GM23338 (cell line): ENCODE data around the gene SYPL2. TPM values are rescaled to one million over a fixed set of nuclear protein-coding genes. Genes with fewer than 3 reads are reported as not detected.

Source experiments
- CREB1 ChIP-seq: fragments of 250-450 bp; sonication (Bioruptor Pico); IDR thresholded peaks from 2 replicates; pipeline ENCODE4 v1.5.0; 2020; ENCODE audit warnings: low read depth, mild to moderate bottlenecking, moderate library complexity
- CTCF ChIP-seq, 2 experiments: fragments of 200-600 bp in 1 of 2; sonication (generic) in 1 of 2; conservative IDR thresholded peaks; 2 replicates each; pipeline versions ENCODE4 v1.5.1 to v1.6.1; 2016 to 2017; ENCODE audit warnings: antibody characterized with exemption in 2 of 2, low read depth in 2 of 2, mild to moderate bottlenecking in 2 of 2, moderate library complexity in 1 of 2
- EZH2 ChIP-seq: fragments of 200-600 bp; sonication (generic); IDR thresholded peaks from one replicate; pipeline ENCODE4 v1.8.0; 2017; ENCODE audit warnings: antibody characterized with exemption, mild to moderate bottlenecking, low read depth; ENCODE audit not compliant: unreplicated experiment
- EZH2phosphoT487 ChIP-seq: fragments of 200-600 bp; sonication (generic); IDR thresholded peaks from one replicate; pipeline ENCODE4 v1.8.1; 2018; ENCODE audit warnings: antibody characterized with exemption; ENCODE audit not compliant: unreplicated experiment
- JUNB ChIP-seq: IDR thresholded peaks from one replicate; pipeline ENCODE4 v1.6.1; 2016; ENCODE audit warnings: antibody characterized with exemption; ENCODE audit not compliant: unreplicated experiment
- POLR2AphosphoS5 ChIP-seq: IDR thresholded peaks from 2 replicates; pipeline ENCODE4 v1.6.1; 2016; ENCODE audit warnings: antibody characterized with exemption, low read depth
- REST ChIP-seq: IDR thresholded peaks from one replicate; pipeline ENCODE4 v1.6.1; 2018; ENCODE audit warnings: antibody characterized with exemption; ENCODE audit not compliant: unreplicated experiment
- ZNF331 ChIP-seq: fragments of 250-450 bp; sonication (Bioruptor Pico); IDR thresholded peaks from 2 replicates; pipeline ENCODE4 v1.5.0; 2020; ENCODE audit warnings: low read depth, mild to moderate bottlenecking, moderate library complexity
- polyA plus RNA-seq: library from polyadenylated mRNA; unstranded; fragments of >200 nt; fragmentation: Nextera tagmentation; extraction: Ambion mirVana; gene quantifications from 2 replicates; pipeline ENCODE4 v1.2.1, GENCODE V29; 2016
- total RNA-seq: library from RNA; depleted of rRNA; stranded (reverse); fragments of >200 nt; shearing (Covaris generic); gene quantifications from 2 replicates; pipeline ENCODE4 v1.2.3, GENCODE V29; 2014
- TF ChIP-seq, protein P1 (sequence below): fragments of 250-450 bp; sonication (Bioruptor Pico); IDR thresholded peaks from 2 replicates; pipeline ENCODE4 v1.5.0; 2020; ENCODE audit warnings: mild to moderate bottlenecking, moderate library complexity

SYPL2 gene
- total and polyA plus RNA-seq, 2 experiments from 2014 or later, result 0.40 to 0.49 TPM

DNA sequence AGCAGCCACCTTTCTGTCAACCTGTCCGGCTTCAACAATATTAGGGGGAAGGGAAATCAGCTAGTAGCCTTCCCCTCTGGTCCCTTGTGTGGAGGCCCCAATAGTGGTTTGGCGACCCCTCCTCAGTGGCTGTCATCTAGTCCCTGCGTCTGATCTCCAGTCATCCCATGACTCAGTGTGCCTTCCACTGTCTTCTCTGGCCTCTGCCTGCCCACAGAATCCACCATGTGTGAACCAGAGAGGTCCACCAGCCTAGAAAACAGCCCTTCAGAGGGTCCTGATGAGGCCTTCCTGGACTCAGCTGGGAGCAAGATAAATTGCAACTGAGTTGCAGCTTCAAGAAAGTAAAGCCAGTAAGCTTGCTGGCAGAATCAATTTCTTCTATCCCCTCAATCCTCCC is 13.6 kb downstream of the SYPL2 start (continued):
- TF ChIP-seq, protein P1, sequence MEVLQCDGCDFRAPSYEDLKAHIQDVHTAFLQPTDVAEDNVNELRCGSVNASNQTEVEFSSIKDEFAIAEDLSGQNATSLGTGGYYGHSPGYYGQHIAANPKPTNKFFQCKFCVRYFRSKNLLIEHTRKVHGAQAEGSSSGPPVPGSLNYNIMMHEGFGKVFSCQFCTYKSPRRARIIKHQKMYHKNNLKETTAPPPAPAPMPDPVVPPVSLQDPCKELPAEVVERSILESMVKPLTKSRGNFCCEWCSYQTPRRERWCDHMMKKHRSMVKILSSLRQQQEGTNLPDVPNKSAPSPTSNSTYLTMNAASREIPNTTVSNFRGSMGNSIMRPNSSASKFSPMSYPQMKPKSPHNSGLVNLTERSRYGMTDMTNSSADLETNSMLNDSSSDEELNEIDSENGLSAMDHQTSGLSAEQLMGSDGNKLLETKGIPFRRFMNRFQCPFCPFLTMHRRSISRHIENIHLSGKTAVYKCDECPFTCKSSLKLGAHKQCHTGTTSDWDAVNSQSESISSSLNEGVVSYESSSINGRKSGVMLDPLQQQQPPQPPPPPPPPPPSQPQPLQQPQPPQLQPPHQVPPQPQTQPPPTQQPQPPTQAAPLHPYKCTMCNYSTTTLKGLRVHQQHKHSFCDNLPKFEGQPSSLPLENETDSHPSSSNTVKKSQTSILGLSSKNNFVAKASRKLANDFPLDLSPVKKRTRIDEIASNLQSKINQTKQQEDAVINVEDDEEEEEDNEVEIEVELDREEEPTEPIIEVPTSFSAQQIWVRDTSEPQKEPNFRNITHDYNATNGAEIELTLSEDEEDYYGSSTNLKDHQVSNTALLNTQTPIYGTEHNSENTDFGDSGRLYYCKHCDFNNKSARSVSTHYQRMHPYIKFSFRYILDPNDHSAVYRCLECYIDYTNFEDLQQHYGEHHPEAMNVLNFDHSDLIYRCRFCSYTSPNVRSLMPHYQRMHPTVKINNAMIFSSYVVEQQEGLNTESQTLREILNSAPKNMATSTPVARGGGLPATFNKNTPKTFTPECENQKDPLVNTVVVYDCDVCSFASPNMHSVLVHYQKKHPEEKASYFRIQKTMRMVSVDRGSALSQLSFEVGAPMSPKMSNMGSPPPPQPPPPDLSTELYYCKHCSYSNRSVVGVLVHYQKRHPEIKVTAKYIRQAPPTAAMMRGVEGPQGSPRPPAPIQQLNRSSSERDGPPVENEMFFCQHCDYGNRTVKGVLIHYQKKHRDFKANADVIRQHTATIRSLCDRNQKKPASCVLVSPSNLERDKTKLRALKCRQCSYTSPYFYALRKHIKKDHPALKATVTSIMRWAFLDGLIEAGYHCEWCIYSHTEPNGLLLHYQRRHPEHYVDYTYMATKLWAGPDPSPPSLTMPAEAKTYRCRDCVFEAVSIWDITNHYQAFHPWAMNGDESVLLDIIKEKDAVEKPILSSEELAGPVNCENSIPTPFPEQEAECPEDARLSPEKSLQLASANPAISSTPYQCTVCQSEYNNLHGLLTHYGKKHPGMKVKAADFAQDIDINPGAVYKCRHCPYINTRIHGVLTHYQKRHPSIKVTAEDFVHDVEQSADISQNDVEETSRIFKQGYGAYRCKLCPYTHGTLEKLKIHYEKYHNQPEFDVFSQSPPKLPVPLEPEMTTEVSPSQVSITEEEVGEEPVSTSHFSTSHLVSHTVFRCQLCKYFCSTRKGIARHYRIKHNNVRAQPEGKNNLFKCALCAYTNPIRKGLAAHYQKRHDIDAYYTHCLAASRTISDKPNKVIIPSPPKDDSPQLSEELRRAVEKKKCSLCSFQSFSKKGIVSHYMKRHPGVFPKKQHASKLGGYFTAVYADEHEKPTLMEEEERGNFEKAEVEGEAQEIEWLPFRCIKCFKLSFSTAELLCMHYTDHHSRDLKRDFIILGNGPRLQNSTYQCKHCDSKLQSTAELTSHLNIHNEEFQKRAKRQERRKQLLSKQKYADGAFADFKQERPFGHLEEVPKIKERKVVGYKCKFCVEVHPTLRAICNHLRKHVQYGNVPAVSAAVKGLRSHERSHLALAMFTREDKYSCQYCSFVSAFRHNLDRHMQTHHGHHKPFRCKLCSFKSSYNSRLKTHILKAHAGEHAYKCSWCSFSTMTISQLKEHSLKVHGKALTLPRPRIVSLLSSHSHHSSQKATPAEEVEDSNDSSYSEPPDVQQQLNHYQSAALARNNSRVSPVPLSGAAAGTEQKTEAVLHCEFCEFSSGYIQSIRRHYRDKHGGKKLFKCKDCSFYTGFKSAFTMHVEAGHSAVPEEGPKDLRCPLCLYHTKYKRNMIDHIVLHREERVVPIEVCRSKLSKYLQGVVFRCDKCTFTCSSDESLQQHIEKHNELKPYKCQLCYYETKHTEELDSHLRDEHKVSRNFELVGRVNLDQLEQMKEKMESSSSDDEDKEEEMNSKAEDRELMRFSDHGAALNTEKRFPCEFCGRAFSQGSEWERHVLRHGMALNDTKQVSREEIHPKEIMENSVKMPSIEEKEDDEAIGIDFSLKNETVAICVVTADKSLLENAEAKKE, result no peak
- TF ChIP-seq CTCF (conservative IDR thresholded peaks at IDR 0.05; ENCODE audit: low read depth in 2 of 2) (no peak), POLR2AphosphoS5 (no peak), CREB1 (no peak), ZNF331 (CRISPR knock-in tag) (no peak), REST (no peak), EZH2 (no peak), EZH2phosphoT487 (no peak), JUNB (no peak)
